Measurements from ENCODE around the gene EIF4EBP2. TPM values are rescaled to one million over a fixed set of nuclear protein-coding genes. Genes with fewer than 3 reads are reported as not detected.

EIF4EBP2 gene
- total and polyA plus RNA-seq, 11 donors: 20.6 to 150 (median 85.8) TPM

DNA sequence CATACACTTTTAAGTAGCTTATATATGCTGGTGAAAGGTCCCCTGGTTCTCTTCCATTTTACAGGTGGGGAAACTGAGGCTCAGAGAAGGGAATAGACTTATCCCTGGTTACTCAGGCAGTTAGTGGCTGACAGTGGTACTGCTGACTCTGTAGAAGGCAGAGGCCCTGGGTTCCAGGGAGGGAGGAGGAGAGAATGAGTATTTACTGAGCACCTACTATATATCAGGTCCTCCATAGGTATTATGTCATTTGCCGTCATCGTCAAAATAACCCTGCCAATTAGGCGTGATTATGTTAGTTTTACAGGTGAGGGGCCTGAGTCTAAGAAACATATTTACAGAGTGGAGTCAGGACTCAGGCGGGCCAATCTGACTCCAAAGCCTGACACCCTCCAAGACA lies 61.3 kb downstream of the EIF4EBP2 start:
- Histone ChIP-seq H3K9me3 (no peaks in the 10 kb centered on the region), H3K36me3 (no peaks in the 10 kb centered on the region), H3K27ac (no peak overlapping the region), H3K27me3 (no peaks in the 10 kb centered on the region), H3K4me3 (no peak overlapping the region), H3K4me1 (peaks cover 0 to 33% (median 17%) of the 10 kb centered on the region in 12 donors)
- WGBS, 4 donors: 97 to 98% (median 97%) methylated on average over 4 of the region's 4 CpGs
- intact Hi-C loops (cut with DNase I): loop anchor here in 6 of 10 donors (10.0 kb wide), 4 partner anchors 210 to 420 kb away; partner anchors contain the start of genes PCBD1 (in 3 of the 6) and ADAMTS14 (in 1 of the 6)
- no peak for TF ChIP-seq POLR2A (IDR thresholded peaks at IDR 0.05)
- TF ChIP-seq, protein P1, sequence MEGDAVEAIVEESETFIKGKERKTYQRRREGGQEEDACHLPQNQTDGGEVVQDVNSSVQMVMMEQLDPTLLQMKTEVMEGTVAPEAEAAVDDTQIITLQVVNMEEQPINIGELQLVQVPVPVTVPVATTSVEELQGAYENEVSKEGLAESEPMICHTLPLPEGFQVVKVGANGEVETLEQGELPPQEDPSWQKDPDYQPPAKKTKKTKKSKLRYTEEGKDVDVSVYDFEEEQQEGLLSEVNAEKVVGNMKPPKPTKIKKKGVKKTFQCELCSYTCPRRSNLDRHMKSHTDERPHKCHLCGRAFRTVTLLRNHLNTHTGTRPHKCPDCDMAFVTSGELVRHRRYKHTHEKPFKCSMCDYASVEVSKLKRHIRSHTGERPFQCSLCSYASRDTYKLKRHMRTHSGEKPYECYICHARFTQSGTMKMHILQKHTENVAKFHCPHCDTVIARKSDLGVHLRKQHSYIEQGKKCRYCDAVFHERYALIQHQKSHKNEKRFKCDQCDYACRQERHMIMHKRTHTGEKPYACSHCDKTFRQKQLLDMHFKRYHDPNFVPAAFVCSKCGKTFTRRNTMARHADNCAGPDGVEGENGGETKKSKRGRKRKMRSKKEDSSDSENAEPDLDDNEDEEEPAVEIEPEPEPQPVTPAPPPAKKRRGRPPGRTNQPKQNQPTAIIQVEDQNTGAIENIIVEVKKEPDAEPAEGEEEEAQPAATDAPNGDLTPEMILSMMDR (IDR thresholded peaks at IDR 0.05): no peak
- ATAC-seq (no peak), DNase-seq (peak in 1 of 5 donors; percentile 16)

DNA sequence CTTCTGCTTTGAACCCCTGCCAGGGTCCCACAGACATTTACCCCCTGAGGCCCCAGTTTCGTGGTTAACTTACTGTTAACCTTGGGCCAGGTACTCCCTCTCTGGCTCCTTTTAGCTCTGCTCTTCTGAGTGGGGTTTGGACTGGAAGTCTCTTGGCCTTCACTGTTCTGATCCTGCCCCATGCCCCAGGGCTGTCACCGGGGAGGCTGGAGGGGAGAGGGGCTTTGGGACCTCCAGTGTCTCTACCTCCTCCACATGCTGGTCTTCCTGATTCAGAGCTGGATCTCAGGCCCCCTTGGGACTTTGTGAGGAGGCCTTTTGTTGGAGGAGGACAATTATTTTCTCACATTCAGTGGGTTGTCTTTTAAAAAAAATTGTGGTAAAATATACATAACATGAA lies 61.9 kb downstream of the EIF4EBP2 start:
- no peaks in the 10 kb centered on the region for H3K27me3 ChIP-seq
- intact Hi-C loops (cut with DNase I): loop anchor here in 6 of 10 donors (10.0 kb wide), 4 partner anchors 209 to 419 kb away; partner anchors contain the start of genes PCBD1 (in 3 of the 6) and ADAMTS14 (in 1 of the 6)
- 92 to 97% (median 92%) methylated on average over 2 of the region's 2 CpGs for WGBS, 4 donors
- peaks cover 0 to 33% (median 17%) of the 10 kb centered on the region in 12 donors for H3K4me1 ChIP-seq
- no peaks in the 10 kb centered on the region for H3K9me3 ChIP-seq
- no peak overlapping the region for H3K4me3 ChIP-seq
- ATAC-seq: no peak
- peak in 1 of 5 donors; percentile 16 for DNase-seq
- H3K27ac ChIP-seq: no peak overlapping the region
- H3K36me3 ChIP-seq: no peaks in the 10 kb centered on the region
- TF ChIP-seq POLR2A (IDR thresholded peaks at IDR 0.05): no peak
- TF ChIP-seq, protein P1 (IDR thresholded peaks at IDR 0.05): no peak

DNA sequence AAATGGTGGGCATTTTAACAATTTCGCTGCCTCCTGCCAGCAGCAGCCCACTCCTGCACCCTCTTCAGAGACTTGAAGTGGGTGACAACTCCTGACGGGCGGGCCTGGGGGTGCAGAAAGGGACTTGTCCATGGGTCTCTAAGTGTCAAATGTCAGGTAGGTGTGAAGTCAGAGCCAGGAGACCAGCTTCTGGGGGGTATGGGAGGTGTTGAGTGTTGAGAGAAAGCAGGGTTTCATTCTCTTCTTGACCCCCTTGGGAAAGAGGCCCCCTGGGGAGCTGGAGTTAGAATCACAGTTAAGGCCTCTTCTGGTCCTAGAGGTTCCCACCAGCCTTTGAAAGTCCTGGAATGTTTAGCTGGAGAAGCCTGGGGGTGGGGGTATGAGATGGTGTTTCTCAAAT lies 63.0 kb downstream of the EIF4EBP2 start:
- DNase-seq: peak in 1 of 5 donors; percentile 13
- ATAC-seq: no peak
- Histone ChIP-seq H3K36me3 (no peaks in the 10 kb centered on the region), H3K9me3 (no peaks in the 10 kb centered on the region), H3K27ac (no peak overlapping the region), H3K27me3 (no peaks in the 10 kb centered on the region), H3K4me1 (peaks cover 0 to 27% (median 15%) of the 10 kb centered on the region in 12 donors), H3K4me3 (no peak overlapping the region)
- WGBS, 4 donors: 95 to 100% (median 97%) methylated on average over 3 of the region's 3 CpGs
- intact Hi-C loops (cut with DNase I): loop anchor here in 6 of 10 donors (10.0 kb wide), 4 partner anchors 208 to 418 kb away; partner anchors contain the start of genes PCBD1 (in 3 of the 6) and ADAMTS14 (in 1 of the 6)
- TF ChIP-seq, protein P1 (IDR thresholded peaks at IDR 0.05): no peak
- TF ChIP-seq POLR2A (IDR thresholded peaks at IDR 0.05): no peak

DNA sequence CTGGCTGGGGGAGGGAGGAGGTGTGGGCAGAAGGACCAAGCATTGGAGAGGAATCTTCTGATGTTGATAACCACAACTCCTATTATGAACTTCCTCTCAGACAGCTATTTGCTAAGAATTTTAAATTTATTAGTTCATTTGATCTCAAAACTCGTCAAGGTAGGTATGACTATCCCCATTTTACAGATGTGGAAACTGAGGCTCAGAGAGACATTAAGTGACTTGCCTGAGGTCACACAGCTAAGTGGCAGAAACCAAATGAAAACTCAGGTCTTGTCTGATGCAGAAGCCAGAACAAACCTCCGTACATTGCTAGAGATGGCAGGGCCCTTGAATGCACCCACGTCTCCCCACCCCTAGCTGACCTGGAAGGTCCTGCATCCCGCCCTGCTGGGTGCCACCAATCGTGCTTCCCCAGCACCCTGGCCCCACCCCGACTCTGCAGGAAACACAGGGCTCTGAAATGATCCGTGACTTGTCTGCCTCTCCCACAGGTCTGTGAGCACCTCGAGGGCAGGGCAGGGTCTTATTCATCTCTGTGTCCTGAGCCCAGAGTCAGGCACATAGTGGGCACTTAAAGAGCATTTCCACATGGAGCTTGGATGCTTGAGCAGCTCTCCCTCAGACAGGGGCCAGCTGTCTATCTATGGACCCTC lies 69.0 kb downstream of the EIF4EBP2 start:
- TF ChIP-seq POLR2A (IDR thresholded peaks at IDR 0.05): no peak
- TF ChIP-seq, protein P1 (IDR thresholded peaks at IDR 0.05): no peak
- no peak for ATAC-seq
- intact Hi-C loops (cut with DNase I): loop anchor here in 1 of 10 donors (10.0 kb wide), 1 partner anchor 412 kb away; the partner anchor contains the start of gene PCBD1
- Histone ChIP-seq H3K4me3 (no peak overlapping the region), H3K27me3 (peaks cover 0 to 5% (median 0%) of the 10 kb centered on the region in 9 donors), H3K4me1 (peaks cover 0 to 18% (median 8%) of the 10 kb centered on the region in 12 donors), H3K36me3 (no peaks in the 10 kb centered on the region), H3K27ac (no peak overlapping the region), H3K9me3 (no peaks in the 10 kb centered on the region)
- DNase-seq: peak in 1 of 5 donors; percentile 21
- 78 to 89% (median 85%) methylated on average over 7 to 8 of the region's 8 CpGs for WGBS, 4 donors
